HG03378 (cell line): ENCODE results near the gene MMP8.

Experiments
- ATAC-seq: cut with Tn5 transposase; IDR thresholded peaks from one replicate; pipeline ENCODE4 v1.9.1; 2021; ENCODE audit warnings: mild to moderate bottlenecking, moderate library complexity; ENCODE audit not compliant: unreplicated experiment

The MMP8 gene

DNA sequence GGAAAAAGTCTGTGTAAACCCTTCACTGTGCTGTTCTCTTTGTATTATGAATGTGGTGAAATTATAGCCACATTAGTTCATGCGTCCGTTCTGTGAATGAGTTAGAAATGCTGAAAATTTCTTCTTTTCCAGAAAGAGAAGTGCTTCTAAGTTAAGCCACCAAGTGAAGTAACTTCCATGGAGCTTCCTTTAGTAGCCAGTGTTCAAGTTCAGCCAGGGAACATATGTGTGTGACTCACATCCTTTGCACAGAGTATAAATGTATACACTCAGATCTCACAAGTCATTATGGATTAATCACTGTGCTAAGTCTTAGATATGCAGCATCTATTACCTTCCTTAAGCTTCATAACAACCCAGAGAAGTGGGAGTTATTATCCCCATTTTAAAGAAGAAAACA lies 3.1 kb upstream of the MMP8 start:
- ATAC-seq, result no peak

DNA sequence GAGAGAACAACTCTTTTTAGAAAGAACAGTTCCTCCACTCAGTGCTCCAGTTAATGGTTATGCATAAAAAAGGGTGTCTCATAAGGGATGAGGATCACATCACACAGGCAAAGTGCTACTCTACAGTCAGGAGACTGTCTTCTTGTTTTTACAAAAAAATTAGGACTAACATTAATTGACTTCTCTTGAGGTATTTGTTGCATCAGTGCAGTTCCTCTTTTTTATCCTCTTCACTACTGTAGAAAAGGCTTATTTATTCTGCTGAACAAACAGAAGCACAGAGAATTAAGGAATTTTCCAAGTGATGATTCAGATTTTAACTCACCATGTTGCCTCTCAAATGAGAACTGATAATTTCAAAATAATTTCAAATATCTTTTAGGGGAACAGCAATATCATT lies 1.9 kb downstream of the MMP8 start:
- ATAC-seq, result no peak

DNA sequence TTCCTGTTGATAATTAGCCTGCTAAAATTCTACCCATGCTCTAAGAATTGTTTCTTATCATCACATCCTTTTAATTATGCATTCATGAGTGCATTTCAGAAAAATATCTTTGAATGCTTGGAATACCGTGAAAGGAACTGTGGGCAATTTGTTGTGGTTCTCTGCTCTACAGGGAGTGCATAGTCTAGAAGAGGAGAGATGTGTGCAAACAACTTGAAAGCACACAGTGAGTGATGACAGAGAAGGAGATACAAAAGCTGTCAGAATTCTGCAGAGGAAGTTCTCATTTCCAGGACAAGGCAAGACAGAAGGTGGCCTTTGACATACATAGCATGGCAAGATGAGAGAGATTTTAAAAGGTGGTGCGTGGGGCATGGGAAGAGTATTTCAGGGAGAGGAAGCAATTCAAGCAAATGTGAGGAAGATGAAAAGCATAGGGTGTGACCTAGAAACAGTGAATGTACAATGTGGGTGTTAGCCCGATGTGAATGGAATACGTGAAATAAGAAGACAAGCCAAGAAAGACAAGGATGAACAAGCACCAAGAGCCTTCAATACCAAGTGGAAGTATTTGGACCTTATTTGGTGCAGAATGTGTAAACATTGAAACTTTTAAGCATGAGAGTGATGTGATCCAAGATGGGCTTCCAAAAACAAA lies 5.0 kb downstream of the MMP8 start:
- ATAC-seq, result no peak

DNA sequence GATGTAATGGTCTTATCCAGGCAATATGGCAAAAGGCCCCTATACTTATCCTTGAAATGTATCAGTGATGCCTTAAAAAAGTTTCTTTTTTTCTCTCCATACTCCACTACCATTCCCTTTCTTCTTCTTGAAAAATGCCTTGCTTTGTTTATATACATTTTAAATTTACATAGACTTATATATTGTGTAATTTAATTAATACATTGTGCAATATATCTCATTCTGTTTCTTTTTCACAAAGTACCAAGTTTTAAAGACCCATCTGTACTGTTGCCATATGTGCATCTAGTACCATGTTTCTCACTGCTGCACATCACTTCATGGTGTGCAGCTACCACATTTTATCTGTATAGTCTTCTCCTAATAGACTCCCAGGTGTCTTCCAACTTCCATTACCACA lies 7.5 kb downstream of the MMP8 start:
- ATAC-seq, result no peak

DNA sequence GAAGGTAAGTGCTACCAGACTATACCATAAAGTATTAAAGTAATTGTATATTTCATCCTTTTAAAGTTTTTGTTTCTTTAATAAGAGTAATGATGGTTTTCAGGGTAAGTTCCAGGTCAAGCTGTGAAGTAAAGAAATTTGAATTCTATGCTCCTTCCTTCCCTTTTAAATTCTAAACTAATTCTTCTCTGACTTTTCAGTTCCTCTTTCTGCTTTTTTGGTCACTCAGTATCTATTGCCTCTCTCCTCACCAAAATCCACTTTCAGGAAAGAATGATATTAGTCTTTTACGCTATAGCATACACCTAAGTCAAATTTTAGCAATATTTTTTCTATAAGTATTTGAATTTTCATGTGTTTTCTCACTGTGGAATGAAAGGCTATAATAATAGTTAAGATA lies 8.2 kb downstream of the MMP8 start:
- ATAC-seq, result no peak

DNA sequence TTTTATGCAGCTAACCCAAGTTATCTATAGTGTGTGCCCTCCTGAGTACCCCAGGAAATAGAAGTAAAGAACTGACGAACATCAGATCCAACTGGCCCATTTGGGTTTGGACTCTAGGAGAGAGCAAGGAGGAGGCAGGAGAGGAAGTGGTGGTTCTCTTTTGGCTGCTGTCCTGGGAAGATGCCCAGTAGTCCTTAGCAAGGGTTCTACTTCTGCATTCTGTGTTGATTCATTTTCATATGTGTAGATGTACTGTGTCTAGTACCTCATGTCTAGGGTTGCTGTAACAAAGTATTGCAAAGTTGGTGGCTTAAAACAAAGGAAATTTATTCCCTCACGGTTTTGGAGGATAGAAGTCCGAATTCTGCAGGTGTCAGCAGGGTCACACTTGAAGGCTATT lies 12.6 kb downstream of the MMP8 start:
- no peak for ATAC-seq

DNA sequence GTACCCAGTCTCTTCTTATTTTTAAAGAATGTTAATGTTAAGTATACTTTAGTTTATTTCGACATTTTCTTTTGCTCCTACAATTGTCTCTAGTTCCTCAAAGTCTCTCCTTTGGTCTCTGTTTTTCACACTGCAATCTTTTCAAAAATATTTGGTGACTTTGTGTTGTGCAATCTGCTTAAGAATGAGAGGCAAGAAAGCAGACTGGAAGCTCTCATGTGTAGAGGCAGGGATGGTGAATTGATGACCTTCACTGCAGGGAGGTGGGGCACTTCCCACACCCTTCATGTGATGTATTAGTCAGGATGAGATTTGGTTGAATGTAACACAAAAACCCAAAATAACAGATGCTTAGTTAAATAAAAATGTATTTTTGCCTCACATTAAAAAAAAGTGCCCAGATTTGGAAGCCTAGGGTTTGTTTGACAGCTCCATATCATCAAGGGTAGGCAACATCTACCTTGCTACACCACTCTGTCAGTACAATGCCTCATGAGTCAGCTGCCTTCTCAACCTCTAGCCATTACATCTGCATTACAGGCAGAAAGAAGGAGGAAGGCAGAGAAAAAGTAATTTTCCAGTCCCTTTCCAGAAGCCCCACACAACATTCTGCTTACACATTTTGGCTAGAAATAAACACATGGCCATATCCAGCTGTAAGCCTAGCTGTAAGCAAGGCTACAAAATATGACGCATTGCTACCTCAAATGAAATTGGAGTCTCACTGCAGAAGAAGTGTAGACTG lies 15.4 kb downstream of the MMP8 start:
- no peak for ATAC-seq

DNA sequence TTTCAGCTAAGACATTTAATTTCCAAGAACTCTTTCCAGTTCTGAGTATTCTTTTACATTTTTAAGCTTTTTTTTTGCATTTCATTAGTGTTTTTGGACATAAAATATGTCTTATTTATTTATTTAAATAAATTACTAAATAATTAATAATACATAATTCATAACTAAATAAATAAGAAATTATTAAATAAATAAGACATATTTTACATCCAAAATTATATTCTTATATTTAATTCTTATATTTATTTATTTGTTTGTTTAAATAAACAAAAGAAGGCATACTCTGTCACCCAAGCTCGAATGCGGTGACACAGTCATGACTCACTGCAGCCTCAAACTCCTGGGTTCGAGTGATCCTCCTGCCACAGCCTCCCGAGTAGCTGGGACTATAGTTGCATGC lies 16.1 kb downstream of the MMP8 start:
- no peak for ATAC-seq

DNA sequence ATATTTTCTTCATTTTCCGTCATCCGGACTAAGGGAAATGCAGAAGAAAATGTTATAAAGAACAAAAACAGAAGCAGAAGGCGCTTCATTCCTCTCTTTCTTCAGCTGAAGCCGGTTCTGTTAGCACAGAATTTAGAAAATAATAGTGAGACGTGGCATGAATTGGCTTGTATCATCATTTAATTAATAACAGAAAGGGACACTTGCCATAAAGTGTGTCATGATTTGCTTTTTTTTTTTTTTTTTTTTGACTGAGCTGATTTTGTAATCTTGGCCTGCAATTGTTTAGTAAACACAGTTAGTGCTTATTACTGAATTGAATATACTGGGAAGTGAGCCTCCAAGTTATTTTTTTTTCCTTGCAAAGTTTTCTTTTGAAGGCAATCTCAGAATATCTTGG lies 19.1 kb downstream of the MMP8 start, which contains the start of gene MMP27:
Gene MMP27 (minus strand): TSS at position 144 of the 400 bp plus-strand sequence. CDS start 55 bp downstream, at position 89.
- no peak for ATAC-seq

DNA sequence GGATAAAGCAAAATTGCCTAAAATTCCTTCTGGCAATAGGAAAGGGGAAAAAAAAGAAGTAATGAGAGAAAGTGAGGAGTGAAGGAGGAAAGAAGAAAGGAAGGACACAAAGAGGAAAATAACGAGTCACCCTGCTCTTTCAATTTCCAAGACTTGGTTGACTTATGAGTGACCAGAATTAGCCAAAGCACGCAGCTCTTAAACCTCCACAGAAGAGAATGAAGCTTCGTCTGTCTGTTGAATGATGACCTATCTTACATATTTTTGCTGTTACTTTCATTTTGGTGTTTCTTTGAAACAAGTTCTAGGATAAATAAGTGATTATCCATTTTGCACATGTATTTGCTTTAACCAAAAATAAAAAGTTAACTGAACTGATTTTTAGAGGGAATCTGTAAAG lies 19.9 kb downstream of the MMP8 start:
- ATAC-seq, result no peak

DNA sequence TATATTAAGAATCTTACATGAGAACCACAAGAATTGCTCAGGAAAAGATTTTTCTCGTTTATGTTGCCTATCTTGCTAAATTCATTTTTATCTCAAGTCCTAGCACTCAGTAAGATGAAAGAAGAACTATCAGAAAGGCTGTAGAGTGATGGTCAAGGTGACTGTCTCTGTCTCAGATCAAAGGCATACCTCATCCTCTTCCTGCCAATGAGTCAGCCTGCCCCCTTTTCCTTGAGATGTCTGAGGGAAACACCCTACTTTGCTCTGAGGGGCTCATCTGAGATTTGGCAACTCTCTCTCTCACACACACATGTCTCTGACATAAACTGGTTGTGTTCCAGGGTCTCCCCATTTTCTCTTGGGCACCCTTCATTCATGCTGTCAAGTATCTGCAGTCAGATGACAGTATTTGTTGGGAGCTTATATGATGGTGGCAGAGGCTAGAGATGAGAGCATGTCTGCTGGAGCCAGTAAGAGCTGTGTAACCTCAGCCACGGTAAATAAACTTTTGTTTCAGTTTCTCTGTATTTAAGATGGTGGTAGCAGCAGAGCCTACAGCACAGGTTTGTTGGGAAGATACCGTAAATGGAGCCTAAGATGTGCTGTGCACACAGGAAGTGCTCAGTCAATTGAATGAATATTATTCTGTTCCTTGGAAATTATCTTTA lies 20.8 kb downstream of the MMP8 start:
- no peak for ATAC-seq

DNA sequence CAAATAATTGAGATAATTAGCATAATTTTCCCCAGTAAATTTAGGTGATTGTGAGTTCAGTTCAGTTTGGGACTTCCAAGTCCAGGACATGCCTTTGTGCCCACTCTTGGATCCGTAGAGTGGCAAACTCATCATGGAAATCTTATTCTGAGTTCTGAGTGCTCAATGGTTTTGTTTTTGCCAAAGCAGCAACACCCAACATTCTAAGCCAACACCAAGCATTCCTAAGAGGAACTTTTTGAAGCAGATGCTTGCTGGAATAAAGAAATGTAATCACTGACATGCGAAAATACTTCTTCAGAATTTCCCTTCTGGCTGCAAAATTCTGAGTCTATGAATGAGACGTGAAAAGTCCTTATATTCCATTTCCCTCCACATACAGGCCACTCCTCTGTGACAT lies 29.6 kb downstream of the MMP8 start:
- ATAC-seq, result no peak

DNA sequence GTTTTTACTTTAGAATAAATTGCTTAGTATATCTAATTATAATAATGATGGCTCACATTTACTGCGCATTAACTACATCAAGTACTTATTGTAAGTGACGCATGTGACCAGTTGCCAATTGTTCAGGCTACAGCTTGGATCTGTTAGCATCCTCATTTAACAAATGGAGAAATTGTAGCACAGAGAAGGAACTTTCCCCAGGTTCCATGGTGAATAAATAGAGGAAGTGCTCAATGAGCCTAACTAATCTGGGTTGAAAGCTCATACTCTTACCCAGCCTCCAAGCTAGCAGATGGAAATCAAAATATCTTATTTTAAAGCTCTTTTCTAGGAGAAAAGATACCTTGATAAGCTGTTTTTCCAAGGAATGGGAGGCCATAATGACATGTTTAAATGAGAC lies 39.0 kb downstream of the MMP8 start:
- ATAC-seq, result no peak

DNA sequence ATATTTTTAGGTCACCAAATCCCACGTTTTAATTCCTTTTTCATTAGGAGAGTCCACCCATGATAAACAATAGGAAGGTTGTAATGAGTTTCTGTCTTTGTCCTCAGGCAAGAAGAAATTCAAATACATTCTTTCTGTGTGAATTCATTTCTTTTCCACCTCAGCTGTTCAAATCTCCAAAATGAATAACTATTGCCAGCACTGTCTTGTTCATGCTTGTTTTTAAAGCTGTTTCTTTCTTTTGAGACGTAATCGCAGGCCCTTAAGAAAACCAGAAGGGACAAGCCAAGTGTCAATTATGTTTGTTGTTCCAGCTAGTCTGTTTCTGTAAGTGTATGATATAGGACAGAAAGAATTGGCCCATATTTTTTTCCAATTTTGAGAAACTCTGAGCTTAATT lies 39.4 kb downstream of the MMP8 start:
- ATAC-seq, result no peak

DNA sequence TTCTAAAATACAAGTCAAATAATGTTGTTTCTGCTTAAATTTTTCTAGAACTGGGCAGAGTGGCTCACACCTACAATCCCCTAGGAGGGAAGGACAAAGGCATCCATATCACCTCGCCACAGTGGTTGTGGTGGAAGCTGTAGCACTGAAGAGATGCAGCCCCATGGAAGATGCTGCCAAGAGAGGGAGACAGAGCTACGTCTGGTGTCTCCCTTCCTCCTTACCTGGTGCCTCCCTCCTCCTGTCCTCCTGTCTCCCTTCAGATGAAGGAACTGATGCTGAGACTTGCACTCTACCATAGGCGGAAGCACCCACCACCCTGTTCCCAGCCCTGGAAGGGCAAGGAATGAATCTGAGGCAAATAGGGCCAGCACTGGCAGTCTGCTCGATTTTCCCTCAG lies 41.5 kb downstream of the MMP8 start:
- ATAC-seq, result no peak

DNA sequence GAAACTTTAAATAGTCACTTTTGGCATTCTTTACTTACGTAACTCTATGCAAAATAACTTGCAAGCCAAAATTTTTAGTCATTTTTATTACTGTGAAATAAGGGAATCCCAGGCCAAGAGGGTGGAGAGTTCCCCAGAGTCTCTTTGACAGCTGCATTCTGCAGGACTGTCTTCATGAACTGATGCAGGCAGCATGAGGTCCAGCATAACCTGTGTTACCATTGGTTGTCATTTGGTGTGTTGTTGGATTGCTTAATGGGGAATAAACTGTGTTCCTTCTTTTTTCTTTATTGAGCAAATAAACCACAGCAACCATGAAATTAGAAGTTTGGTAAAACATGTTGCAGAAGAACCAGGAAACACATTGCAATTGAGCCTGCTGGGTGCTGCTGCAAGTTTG lies 43.8 kb downstream of the MMP8 start:
- no peak for ATAC-seq

DNA sequence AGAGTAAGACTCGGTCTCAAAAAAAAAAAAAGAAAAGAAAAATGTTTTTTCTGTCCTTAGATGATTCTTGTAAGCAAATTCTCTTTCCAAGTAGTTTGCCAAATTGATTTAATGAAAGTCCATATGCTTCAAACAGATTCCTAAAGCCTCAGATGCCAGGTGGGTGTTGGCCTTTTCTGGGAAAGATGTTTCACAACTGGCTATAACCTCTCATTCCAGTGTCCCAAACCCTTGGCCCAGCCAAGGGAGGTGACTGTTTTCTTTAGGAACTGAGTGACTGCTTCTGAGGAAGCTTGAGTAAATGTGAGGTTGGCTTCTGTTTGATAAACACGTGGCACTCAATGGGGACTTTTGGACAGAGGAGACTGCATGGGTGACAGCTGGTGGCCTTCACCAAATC lies 46.7 kb downstream of the MMP8 start:
- no peak for ATAC-seq

DNA sequence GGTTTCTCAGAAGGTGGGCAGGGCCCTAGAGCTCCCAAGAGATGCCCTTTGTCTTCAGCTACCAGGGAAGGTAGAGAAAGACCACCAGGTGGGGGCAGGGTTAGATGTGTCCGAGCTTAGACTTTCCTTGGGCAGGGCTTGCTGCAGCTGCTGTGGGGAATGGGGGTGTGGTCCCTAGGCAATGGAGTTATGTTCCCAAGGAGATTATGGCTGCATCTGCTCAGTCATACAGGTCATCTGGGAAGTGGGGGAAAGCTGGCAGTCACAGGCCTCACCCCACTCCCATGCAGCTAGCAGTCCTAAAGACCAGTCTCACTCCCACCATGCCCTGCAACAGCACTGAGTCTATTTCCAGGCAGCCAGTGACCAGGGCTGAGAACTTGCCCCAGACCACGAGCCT lies 48.7 kb downstream of the MMP8 start:
- ATAC-seq, result no peak

DNA sequence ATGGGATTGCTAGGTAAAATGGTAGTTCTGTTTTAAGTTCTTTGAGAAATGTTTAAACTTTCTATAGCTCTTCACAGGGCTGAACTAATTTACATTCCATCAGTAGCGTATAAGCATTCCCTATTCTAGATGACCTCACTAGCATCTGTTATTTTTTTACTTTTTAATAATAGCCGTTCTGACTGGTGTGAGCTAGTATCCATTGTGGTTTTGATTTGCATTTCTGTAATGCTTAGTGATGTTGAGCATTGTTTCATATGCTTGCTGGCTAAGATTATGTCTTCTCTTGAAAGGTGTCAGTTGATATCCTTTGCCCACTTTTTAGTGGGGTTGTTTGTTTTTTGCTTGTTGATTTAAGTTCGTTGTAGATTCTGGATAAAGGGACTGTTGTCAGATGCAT lies 55.1 kb downstream of the MMP8 start:
- peak; percentile 65 for ATAC-seq

DNA sequence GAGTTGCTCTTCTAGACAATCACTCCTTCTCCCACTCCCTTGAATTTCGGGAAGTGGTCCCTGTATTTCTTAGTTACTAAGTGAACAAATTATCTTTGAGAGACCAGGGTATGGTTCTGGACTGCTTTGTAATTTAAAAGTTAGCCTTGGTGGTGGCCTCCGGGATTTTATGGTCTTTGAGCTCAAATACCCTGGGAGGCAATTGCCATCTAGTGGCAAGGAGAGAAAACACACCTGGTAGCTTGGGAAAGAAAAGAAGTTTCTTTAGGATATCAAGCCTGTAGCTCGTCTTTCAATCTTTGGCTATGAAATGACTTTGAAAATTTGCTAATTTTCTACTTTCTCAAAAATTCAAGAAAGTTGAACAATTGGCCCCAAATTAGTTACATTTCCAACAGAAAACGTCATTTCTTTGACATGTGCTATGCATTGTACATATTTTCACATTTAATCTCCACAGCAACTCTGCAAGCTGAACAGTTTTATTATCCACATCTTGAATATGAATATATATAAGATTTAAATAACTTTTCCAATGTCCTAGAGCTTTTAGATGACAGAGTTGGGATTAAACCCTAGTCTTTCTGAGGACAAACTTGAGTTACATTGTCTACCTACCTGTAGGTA lies 58.3 kb downstream of the MMP8 start:
- no peak for ATAC-seq

DNA sequence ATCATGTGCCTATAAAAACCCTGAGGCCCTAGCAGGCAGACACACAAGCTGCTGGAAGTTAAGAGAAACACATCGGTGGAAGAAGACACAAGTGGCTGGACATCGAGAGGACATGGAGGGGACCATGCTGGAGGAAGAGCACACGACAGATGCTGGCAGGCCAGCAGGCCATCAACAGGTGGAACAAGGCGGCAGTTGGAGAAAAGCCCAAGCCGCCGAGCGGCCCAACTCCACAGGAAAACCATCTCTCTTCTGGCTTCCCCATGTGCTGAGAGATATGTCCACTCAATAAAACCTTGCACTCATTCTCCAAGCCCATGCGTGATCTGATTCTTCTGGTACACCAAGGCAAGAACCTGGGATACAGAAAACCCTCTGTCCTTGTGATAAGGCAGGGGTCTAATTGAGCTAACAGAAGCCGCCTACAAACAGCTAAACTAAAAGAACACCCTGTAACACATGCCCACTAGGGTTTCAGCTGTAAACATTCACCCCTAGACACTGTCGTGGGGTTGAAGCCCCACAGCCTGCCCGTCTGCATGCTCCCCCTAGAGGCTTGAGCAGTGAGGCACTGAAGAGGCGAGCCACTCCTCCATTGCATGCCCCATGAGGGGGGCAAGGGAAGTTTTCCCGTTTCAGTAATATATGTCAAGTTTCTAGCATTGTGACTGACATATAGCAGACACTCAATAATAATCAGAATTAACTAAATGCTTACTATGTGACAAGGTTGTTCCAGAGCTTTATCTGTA lies 60.6 kb downstream of the MMP8 start:
- no peak for ATAC-seq
